Measurements from ENCODE around the gene IFITM1.
A peak's percentile ranks its signal among the peaks of the same experiment; 100 is the strongest.

IFITM1 gene

DNA sequence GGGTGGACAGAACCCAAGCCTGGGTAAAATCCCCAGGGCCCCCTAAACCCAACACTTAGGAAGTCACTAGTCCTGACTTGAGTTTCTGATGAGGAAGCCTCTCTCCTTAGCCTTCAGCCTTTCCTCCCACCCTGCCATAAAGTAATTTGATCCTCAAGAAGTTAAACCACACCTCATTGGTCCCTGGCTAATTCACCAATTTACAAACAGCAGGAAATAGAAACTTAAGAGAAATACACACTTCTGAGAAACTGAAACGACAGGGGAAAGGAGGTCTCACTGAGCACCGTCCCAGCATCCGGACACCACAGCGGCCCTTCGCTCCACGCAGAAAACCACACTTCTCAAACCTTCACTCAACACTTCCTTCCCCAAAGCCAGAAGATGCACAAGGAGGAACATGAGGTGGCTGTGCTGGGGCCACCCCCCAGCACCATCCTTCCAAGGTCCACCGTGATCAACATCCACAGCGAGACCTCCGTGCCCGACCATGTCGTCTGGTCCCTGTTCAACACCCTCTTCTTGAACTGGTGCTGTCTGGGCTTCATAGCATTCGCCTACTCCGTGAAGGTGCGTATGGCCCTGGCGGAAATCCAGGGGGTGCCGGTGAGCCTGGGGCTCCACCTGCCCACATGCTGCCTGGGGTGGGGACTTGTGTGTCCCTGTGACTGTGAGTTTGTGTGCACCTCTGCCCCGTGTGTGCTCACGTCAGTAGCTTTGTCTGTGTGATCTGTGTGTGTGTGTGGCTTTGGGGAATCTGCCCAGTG is at the start of gene IFITM1:
TSS of gene IFITM1 (plus strand) at position 254 of the 767 bp plus-strand sequence. CDS start at position 385, 131 bp downstream.
- DNase-seq (ENCODE audit: low spot score): no peak

DNA sequence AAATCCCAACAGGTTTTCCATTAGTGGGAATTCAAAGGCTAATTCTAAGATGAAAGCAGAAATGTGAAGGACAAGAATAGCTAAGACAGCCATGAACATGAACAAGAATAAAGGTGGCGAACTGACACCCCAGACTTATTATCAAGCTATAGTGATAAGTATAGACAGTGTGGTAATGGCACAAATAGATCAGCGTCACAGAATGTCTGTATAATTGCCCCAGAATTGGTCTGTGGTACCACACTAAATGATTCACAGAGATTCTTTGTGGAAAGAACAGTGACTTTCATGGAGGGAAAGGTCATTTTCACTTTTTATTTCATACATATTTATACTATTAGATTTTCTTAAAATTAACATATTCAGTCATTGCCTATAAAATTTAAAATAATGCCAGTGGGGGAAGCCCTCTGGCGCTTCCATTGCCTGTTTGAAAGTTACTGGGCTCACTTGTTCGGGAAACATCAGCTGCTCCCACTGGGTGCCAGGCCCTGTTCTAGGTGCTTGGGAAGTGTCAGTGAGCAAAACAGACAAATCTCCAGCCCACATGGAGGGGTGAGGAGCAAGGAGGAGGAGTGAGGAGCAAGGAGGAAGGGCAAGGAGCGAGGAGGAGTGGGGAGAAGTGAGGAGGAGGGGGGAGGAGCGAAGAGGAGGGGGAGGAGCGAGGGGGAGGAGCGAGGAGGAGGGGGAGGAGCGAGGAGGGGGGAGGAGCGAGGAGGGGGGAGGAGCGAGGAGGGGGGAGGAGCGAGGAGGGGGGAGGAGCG is 47.0 kb upstream of the IFITM1 start:
- DNase-seq (ENCODE audit: low spot score): peak; percentile 51

DNA sequence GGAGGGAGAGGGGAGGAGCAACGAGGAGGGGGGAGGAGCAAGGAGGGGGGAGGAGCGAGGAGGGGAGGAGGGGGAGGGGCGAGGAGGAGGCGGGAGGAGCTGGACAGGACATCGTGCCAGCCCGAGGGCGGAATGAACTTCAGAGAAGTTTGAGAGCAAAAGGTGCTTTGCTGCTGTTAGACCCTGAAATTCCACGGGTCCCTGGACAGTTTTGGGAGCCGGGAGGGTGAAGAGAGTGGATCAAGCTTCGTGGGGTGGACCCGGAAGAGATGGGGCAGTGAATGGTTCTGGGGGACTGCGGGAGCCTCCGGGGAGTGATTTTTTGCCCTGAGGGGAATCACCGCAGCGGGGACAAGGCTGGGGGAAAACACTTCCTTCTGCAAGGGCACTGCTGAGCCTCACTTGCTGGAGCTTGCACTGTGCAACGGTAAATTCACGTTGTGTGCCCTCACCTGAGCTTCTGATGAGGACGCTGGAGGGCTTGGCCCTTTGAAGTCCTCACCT is 46.3 kb upstream of the IFITM1 start:
- DNase-seq (ENCODE audit: low spot score): peak; percentile 77

DNA sequence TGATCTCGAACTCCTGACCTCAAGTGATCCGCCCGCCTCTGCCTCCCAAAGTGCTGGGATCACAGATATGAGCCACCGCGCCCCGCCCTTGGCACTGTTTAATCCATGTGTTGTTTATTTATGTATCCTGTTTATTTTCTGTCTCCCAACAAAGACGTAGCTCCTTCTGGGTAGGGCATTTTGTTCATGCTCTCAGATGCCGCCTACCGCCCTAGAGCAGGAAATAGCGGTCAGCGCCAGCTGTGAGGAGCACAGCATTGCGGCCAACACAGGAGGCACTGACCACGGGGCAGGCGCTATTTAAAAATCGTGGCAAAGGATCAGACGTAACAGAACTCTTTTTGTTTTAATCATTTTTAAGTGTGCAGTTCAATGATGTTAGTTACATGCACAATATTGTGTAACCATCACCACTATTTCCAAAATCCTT is 45.1 kb upstream of the IFITM1 start:
- DNase-seq (ENCODE audit: low spot score): peak; percentile 86

DNA sequence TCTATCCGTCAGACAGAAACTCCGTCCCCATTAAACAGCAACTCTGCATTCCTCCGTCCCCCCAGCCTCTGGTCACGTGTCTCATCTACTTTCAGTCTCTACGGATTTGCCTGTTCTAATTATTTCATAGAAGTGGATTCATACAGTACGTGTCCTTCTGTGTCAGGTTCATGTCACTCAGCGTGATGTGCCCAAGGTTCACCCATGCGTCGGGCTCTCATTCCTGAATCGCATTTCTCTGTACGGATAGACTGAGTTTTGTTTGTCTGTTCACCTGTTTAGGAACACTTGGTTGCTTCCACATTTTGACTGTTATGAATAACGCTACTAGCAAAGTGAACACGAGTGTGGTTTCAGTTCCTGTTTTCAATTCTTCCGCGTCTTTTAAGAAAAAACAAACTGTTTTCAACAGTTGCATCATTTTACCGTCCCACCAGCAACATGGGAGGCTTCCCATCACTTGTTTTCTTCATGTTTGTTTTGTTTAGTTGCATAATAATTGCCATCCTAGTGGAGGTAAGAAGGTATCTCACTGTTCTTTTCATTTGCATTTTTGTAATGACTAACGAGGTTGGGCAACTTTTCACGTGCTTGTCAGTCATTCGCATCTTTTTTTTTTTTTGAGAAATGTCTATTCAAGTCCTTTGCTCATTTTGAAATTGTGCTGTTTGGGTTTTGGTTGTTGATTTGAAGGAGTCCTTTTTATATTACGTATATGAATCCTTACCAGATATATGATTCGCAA is 44.5 kb upstream of the IFITM1 start:
- peak; percentile 99 for DNase-seq (ENCODE audit: low spot score)

DNA sequence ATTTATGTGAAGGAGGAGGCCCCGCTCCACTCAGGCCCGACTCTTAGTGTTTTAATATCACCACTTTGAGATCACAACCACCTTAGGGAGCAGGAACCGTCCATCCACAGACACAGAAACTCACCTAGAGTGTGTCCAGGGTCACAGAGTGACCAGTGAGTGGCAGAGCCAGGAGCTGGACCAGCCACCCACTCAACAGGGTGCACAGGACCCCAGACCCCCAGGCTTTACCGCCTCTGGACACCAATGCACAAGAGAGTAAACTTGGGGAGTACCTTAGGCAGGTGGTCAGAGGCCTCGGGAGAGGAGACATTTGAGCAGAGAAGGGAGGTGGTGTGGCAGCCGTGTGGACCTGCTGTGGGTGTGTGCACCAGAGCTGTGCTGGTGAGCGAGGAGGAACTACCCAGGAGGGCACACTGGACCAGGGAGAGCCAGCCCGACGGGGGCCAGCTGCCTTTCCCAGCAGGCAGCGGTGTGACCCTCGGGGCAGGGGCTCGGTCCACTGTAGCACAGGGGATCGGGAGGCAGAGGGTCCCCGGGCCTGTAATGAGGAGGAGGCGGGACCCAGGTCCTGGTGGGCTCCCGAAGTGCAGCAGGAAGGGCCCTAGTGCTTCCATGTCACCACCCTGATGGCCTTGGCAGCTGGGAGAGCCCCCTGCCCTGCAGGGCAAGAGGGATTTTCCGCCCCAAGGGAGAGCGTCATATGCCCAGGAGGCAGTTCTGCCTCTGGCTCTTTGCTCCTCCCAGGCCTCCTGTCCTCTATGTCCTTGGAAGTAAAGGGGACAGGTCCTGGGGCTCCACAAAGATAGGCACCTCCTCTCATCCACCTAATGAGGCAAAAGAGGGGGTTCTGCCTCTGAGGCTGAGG is 43.2 kb upstream of the IFITM1 start:
- no peak for DNase-seq (ENCODE audit: low spot score)

DNA sequence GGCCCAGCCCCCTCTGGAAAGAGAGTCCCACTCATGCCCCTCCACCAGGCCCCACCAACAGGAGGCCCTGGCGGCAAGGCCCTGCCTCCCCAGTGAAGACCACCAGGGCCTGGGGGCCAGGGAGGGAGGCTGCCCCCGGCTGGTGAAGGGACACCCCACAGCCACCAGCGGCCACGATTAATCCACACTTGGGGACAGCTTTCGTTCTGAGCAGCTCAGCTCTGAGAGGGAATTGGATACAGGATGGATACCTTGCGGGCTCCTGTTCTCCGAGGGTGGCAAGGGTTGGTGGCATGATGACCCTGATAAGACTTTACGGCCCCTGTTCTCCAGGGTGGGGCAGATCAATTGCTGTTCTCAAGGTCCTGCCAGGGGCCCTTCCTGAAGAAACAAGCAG is 42.5 kb upstream of the IFITM1 start:
- DNase-seq (ENCODE audit: low spot score): no peak

DNA sequence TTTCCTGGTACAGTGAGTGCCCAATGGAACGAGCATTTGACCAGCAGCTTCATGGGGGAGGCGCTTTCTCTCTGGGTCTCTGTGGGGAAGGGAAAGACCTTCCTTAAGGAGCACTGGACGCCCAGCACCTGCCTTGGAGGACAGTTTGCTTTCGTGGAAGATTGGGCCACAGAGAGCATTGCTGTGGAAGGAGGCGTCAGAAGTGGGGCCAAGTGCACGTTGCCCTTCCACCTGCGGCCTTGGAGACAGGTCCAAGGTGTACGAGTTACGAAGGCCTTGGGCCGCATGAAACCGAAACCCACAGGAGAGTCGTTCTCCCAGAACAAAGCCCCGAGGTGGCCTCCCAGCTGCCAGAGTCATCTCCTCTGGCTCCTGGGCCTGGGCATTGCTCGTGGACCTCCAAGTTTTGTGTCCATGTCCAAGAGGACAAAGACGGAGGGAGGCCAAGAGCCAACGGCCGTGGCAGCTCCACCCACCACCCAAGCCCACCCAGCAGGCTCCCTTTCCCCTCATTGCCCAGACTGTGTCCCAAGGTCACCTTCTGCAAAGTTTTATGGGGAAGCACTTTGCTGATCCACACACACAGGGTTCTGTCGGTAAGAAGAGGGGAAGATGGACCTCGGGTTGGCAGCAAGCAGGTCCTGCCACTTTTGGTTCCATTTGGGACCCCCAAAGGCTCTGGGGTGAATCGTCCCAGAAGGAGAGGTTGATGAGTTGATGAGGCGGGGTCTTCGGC is 41.5 kb upstream of the IFITM1 start:
- no peak for DNase-seq (ENCODE audit: low spot score)

DNA sequence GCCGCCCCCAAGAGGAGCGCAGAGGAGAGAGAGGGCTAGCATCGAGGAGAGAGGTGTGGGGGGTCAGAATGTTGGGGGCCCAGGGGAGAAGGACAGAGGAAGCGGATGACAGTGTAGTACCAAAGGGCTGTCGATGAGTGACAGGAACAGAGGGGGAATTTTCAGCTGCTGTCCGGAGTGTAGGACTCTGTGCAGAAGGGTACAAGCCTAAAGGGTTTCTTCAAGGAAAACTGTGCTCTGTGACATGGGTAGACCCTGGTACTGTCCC is 41.0 kb upstream of the IFITM1 start:
- no peak for DNase-seq (ENCODE audit: low spot score)

DNA sequence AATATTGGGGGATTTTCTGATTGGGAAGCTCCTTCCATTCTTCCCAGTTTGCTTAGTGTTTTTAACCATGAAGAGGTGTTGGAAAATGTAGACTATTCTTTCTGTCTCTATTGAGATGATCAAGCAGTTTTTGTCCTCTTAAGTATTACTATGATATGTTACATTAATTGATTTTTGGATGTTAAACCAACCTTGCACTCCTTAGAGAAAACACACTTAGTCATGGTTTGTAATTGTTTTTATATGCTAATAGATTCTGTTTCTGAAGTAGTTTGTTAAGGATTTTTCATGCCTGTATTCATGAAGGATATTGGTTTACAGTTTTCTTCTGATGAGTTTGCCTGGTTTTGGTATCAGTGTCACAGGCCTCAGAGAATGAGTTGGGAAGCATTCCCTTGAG is 37.6 kb upstream of the IFITM1 start:
- no peak for DNase-seq (ENCODE audit: low spot score)

DNA sequence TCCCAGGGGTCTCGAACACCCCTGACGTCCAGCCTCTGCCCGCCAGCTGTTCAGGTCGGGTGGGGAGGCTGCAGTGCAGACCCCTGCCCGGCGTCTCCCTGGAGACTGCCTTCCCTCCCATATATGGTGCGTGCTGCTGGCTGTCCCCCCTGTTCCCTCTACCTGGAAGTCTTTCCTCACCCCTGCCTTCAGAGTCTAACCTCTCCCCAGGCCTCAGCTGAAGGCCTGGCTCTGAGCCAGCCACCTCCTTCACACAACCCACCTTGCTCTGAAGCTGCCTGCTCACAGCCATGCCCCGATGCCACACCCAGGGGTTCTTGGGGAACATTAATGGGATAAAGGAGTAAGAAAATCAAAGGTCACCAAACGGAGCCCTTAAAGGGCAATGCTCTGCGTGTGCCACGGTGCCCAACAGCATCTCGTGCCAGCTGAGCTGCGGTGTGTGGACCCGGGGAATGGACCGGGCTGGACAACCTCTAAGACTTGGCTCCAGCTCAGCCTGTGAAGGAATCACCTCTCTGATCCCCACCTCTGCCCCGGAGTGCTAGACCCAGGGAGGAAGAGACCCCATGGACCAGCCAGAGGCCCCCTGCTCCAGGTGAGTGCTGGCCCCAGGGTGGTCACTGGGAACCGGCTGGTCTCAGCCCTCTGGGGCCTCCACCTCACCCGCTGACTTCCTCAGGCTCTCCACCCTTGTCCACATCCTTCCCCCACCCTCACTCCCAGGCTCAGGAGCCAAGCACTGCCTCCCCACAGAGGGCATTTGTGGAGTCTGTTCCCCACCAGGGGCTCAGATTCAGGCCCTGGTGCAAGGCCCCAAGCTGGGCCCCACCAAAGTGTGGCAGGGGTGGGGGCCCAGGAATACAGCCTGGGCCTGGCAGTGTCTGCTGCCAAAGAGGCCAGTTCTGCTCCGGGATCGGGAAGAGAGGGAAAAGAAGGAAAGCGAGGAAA is 35.6 kb upstream of the IFITM1 start, which contains the start of gene NLRP6:
TSS of gene NLRP6 (plus strand) at position 407 of the 951 bp plus-strand sequence. CDS start at position 570, 163 bp downstream.
- DNase-seq (ENCODE audit: low spot score): no peak

DNA sequence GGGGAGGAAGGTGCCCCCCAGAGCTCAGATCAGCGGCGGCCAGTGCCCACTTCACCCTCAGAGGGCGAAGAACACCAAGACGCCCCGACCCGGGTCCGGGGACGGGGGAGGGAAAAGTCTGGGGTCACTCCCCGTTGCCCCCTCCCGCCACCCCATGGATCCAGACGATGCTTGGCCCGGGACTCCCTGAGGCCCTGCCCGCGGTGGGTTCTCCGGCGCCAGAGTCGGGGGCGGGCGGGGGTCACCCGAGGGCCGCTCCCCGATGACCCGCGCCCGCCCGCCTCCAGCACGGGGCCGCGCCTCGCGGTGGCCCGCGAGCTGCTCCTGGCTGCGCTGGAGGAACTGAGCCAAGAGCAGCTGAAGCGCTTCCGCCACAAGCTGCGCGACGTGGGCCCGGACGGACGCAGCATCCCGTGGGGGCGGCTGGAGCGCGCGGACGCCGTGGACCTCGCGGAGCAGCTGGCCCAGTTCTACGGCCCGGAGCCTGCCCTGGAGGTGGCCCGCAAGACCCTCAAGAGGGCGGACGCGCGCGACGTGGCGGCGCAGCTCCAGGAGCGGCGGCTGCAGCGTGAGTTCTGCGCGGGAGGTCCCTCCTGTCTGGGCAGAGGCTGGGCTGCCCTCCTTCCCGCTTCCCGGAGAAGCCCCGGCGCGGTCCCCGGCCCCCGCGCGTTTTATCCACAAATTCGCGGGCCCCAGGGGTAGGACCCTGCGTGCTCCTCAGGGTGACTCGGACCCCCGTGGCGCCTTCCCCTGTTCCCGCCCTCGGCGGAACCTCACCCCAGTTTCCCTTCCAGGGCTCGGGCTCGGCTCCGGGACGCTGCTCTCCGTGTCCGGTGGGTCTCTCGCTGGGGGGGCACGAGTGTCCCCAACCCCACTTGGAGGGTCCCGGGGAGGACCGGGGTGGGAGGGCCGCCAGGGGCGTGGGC is 34.5 kb upstream of the IFITM1 start:
- DNase-seq (ENCODE audit: low spot score): no peak

DNA sequence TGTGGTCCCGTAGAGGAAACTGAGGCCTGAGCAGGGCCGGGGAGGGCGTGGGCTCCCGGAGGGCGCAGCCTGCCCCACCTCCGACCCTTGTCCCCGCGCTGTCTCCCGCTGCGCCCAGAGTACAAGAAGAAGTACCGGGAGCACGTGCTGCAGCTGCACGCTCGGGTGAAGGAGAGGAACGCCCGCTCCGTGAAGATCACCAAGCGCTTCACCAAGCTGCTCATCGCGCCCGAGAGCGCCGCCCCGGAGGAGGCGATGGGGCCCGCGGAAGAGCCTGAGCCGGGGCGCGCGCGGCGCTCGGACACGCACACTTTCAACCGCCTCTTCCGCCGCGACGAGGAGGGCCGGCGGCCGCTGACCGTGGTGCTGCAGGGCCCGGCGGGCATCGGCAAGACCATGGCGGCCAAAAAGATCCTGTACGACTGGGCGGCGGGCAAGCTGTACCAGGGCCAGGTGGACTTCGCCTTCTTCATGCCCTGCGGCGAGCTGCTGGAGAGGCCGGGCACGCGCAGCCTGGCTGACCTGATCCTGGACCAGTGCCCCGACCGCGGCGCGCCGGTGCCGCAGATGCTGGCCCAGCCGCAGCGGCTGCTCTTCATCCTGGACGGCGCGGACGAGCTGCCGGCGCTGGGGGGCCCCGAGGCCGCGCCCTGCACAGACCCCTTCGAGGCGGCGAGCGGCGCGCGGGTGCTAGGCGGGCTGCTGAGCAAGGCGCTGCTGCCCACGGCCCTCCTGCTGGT is 33.7 kb upstream of the IFITM1 start:
- no peak for DNase-seq (ENCODE audit: low spot score)

DNA sequence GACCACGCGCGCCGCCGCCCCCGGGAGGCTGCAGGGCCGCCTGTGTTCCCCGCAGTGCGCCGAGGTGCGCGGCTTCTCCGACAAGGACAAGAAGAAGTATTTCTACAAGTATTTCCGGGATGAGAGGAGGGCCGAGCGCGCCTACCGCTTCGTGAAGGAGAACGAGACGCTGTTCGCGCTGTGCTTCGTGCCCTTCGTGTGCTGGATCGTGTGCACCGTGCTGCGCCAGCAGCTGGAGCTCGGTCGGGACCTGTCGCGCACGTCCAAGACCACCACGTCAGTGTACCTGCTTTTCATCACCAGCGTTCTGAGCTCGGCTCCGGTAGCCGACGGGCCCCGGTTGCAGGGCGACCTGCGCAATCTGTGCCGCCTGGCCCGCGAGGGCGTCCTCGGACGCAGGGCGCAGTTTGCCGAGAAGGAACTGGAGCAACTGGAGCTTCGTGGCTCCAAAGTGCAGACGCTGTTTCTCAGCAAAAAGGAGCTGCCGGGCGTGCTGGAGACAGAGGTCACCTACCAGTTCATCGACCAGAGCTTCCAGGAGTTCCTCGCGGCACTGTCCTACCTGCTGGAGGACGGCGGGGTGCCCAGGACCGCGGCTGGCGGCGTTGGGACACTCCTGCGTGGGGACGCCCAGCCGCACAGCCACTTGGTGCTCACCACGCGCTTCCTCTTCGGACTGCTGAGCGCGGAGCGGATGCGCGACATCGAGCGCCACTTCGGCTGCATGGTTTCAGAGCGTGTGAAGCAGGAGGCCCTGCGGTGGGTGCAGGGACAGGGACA is 32.9 kb upstream of the IFITM1 start:
- DNase-seq (ENCODE audit: low spot score): no peak

DNA sequence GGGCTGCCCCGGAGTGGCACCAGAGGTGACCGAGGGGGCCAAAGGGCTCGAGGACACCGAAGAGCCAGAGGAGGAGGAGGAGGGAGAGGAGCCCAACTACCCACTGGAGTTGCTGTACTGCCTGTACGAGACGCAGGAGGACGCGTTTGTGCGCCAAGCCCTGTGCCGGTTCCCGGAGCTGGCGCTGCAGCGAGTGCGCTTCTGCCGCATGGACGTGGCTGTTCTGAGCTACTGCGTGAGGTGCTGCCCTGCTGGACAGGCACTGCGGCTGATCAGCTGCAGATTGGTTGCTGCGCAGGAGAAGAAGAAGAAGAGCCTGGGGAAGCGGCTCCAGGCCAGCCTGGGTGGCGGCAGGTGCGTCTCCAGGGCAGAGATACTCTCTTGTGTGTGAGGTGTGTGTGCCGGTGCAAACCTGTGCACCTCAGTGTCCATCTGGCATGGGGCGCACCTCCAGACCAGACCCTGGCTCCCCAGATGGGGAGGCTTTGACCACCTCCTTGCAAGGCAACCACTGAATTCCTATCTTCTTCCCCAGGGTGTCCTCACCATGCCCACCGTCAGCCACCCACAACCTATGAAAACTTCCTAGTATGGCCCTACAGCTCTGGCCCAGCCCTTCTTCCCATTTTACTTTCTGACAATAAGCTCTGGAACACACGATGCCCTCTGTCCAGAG is 32.2 kb upstream of the IFITM1 start:
- DNase-seq (ENCODE audit: low spot score): no peak

DNA sequence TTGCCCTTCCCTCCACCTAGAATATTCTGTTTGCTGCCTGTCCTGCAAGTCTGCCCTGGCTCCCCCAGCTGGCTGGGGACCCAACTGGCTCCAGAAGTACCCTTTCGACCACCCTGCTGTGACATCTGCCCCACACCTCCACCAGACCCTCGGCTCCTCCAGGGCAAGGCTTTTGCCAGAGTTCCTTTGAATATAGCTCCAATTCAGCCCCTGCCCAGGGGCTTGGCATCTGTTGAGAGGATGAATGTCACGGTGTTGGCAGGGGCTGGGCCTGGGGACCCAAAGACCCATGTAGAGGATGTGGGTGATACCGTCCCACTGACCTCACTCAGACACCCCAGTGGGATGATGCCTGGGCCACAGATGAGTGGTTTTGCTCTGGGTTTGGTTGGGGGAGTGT is 31.7 kb upstream of the IFITM1 start:
- DNase-seq (ENCODE audit: low spot score): no peak

All from NAMALWA (cell line).